Hair follicular keratinocyte (primary cell): ENCODE measurements around the gene MEIG1. TPM values are rescaled to one million over a fixed set of nuclear protein-coding genes. Genes with fewer than 3 reads are reported as not detected.

Source experiments
- total RNA-seq: library from RNA; depleted of rRNA; stranded (reverse); fragments of >200 nt; gene quantifications from 2 replicates; pipeline ENCODE4 v1.2.3, GENCODE V29; 2015

MEIG1 gene
- 0.49 TPM in 1 of 2 replicates, not detected in the other for total RNA-seq

GRCh38 chr10:14959221-14960057 lies at the start of gene MEIG1:
TSS of gene MEIG1 (plus strand) at chr10:14959388. CDS start at chr10:14966469, 7,081 bp downstream.

GRCh38 chr10:14954001-14954770 lies 5.0 kb upstream of the MEIG1 start, which contains the start of gene DCLRE1C:
TSS of gene DCLRE1C (minus strand) at chr10:14954096. CDS start at chr10:14954010, 86 bp downstream.

Other genes starting within 250 kb of the MEIG1 start
- 8.7 TPM in 2 replicates for gene FAM107B, start 184.5 kb upstream of the MEIG1 start, total RNA-seq
- 0.11 and 0.47 TPM in 2 replicates for gene CDNF, start 121.4 kb upstream of the MEIG1 start, total RNA-seq
- gene HSPA14, start 121.1 kb upstream of the MEIG1 start, total RNA-seq, result 8.0 and 26.0 TPM in 2 replicates
- 11.0 and 12.0 TPM in 2 replicates for gene MSANTD7, start 121.1 kb upstream of the MEIG1 start, total RNA-seq
- 8.4 and 20.5 TPM in 2 replicates for gene SUV39H2, start 80.5 kb upstream of the MEIG1 start, total RNA-seq
- gene DCLRE1C, start 5.3 kb upstream of the MEIG1 start, total RNA-seq, result 6.6 and 8.7 TPM in 2 replicates
- 0.42 and 0.55 TPM in 2 replicates for gene OLAH, start 84.6 kb downstream of the MEIG1 start, total RNA-seq
- 0.23 TPM in 1 of 2 replicates, not detected in the other for gene ACBD7, start 129.4 kb downstream of the MEIG1 start, total RNA-seq
- 16.2 and 23.9 TPM in 2 replicates for gene RPP38, start 138.0 kb downstream of the MEIG1 start, total RNA-seq
- gene NMT2, start 209.3 kb downstream of the MEIG1 start, total RNA-seq, result 15.2 and 18.4 TPM in 2 replicates